HUDEP-2 (cell line): ENCODE data around the gene LINGO4.

Experiments
- DNase-seq, 76 experiments: peaks; one replicate each; lab custom pipeline; 2025; ENCODE audit not compliant: unreplicated experiment in 76 of 76; lab: John Stamatoyannopoulos, UW

The LINGO4 gene

GRCh38 chr1:151835596-151835995, 30.4 kb upstream of the LINGO4 start:
- DNase-seq = no peak

- no peak for DNase-seq
Measured at GRCh38 chr1:151834239-151834638, 29.0 kb upstream of the LINGO4 start.

GRCh38 chr1:151833172-151833900, 28.1 kb upstream of the LINGO4 start:
- no peak for DNase-seq

DNA sequence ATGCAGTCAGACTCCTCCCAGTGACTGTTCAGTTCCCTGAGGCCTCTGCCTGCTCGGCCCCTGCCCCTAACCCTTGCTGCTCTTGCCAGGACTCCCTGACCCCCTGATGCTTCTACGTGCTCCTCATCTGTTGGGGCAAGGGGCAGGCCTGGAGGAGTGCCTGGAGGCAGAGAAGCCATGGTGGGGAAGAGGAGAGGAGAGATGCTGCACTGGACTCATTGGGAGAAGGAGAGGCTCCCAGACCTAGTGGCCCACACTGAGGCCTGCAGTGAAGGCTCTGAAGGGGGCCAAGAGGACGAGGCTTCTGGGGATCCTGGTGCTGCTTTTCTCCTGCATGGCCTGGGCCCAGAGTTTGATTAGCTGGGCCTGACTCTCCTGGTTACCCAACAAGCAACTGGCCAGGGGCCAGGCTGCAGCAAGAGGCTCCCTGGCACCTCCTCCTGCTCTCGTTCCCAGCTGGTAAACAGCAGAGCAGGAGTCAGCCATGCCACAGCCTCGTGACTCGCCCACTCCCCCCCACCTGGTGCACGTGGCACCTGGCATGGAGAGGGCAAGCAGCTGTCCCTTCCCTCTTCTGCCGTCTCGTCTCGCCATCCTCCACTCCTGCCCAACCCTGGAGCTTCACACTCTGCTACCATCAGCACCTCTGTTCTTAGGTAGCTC, 27.2 kb upstream of the LINGO4 start:
- DNase-seq = no peak

DNA sequence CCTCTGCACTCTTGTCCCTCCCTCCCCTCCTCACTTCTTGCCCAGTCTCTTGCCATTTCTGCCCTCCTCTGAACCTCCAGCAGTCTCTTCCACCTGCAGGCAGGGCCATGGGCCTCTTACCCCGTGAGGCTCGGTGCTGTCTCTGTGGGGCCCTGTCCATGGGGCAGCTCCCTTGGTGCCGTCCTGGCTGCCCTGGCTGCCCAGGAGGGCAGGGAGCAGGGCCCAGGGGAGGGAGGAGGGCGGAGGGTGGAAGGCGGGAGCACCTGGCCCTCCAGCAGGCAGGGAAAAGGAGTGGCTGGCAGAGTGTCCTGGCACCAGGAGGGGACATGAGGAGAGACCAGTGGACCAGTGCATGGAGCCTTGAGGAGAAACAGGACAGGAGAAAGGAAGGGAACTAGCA, 26.4 kb upstream of the LINGO4 start, which contains the start of gene RORC:
TSS of gene RORC (minus strand) at position 198 of the 400 bp plus-strand sequence. CDS start at position 160, 38 bp downstream.
- no peak for DNase-seq

DNA sequence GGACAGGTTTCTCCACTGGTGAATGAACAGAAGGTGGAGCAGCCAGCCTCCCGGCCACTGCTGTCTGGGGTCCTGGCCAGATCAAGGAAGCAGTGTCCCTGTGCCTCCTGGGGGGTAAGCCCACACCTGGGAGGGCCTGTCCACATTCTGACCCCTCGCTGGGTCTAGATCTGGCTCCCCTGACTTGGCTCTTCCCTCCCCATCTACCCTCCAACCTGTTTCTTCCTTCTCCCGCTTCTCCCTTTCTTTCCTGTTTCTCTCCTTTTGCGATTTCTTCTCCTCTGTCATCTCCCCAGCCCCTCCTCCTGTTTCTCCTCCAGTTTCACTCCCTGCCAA, 26.0 kb upstream of the LINGO4 start:
- DNase-seq = no peak

DNA sequence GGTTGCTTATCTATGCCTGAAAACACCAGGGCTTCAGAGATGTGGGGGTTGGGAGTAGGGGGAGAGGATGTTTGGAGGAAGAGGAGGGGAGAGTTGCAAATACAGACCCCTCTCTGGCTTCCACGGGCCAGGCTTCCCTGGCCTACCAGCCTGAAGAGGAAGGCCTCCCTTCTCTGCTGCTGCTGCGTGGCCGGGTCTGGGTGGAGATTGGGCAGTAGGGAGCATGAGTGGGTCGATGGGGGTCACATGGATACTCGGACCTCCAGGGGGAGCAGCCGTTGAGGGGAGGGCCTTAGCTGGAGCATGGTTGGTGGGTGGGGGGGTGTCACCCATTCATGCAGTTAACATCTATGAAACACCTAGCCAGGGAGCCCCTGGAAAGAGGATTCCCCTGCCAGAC, 24.8 kb upstream of the LINGO4 start:
- no peak for DNase-seq

GRCh38 chr1:151829352-151830046, 24.3 kb upstream of the LINGO4 start:
- no peak for DNase-seq

GRCh38 chr1:151828921-151829320, 23.7 kb upstream of the LINGO4 start:
- DNase-seq = no peak

DNA sequence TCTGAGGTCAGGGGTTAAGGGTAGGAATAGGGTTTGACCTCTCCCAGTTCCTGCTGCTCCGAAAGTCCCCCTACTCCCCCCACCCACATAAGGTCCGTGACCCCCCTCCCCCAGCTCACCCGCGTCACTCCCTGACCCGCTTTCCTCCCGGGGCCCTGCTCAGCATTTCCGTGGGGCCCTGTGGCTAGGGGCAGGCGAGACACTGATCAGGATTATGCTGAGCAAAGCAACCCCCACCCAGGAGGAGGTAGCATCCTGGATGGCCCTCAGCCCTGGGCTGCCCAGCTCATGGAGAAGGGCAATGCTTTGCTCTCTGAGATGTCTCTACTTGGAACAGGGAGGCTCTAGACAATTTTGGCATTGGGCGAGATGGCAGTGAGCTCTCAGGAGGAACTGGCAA, 22.6 kb upstream of the LINGO4 start:
- DNase-seq = no peak

DNA sequence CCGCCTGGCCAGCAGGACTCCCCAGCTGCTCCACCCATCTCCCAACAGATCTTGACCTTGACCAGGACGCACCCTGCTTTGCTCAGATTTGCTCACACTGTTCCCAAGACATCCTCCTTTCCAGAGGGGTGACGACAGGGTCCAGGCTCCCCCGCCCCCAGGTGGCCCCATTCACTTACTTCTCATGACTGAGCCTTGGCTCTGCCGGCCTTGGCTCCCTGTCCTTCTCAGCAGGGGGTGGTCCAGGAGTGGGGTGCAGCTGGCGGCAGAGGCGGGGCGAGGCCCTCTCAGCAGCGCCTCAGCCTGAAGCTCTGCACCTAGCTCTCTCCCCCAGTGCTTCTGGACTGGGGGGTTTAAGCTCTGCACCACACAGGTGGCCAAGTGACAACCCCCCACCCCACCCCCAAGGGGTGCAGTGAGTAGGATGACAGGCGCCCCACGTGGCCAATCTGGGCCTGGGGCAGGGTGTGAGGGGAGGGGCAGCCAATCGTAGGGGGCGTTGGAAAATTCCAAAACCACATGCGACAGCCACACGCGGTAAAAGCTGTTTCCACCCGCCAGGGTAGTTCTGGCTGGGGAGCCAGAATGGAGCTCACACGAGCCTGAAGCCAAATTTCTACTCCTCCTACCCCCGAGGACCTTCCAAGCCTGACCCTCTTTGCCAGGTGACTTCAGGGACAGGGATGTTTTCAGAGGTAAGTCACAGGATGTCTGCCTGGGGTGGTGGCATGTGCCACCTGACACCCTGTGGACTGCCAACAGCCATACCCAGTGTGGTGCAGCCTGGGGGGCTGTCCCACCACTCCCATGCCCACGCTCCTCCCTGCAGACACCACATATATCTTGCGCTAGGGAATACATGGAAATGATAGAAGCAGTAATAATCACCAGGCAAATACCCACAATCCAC, 20.8 kb upstream of the LINGO4 start:
- DNase-seq = no peak

DNA sequence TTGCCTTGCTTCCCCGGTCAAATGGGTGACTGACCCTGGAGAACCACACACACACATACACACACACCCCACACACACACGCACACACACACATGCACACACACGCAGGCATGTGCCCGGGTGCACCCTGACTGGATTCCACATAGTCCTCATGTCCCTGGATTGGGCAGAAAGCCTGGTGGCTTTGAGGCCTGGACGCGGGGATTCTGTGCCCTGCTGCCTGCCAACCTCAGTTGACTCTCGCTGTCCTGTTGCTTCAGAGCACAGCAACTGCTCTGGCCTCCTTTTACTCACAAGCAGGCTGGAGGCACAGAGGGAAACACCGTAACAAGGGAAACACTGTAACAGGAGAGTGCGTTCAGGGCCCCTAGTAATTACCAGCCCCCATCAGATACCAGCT, 20.0 kb upstream of the LINGO4 start:
- no peak for DNase-seq

DNA sequence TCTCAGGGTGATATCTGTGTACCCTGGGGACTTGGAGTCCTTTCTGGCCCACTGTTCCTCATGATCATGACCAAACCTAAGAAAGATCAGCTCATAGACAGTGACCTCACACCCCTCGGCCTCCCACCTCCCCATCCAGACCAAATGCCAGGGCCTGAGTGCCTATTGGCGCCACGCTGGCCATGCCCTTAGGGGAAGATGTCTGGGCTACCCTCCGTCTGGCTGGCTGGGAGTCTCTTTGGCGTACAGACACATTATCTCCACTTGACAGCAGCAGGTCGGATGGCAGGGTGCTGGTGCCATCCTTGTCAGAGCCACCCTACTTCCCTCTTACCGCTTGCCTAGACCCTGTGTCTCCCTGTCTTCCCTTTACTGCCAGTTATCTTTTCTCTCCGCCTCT, 18.0 kb upstream of the LINGO4 start:
- no peak for DNase-seq

DNA sequence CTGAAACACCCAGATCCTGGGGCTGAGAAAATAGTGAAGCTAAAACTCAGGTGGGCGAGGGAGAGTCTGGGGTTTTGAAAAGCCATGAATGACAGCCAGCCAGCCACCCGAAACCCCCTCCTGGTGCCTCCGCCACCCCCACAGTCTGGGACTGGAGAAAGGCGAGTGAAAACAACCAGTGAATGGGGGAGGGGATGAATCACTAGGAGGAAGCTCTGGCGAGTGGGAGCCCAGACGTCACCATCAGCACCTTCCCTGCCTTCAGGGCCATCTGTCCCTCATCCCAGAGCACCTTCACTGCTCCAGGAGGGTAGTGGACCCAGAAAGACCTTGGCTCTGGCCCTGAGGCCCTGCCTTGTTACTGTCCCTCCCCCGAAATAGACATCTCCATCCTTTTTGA, 17.2 kb upstream of the LINGO4 start:
- no peak for DNase-seq

DNA sequence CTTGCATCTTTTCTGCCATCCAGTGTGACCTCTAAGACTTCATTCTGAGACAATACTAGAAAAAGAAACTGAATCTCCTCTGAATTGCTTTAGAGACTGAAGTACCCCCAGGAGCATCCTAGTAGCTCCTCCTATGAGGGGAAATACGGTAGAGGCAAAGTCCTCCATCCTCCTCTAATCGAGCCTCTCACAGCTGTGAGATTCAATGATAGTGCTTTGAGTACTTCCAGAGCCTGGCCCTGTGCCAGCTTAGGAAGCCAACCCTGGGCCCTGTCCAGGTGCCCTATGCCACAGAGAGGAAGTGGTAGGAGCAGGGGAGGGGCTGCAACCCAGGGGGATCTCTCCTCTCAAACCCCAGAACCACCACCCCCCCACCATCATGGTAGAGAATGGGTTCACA, 15.7 kb upstream of the LINGO4 start:
- DNase-seq = no peak

GRCh38 chr1:151819976-151820623, 14.9 kb upstream of the LINGO4 start:
- no peak for DNase-seq

DNA sequence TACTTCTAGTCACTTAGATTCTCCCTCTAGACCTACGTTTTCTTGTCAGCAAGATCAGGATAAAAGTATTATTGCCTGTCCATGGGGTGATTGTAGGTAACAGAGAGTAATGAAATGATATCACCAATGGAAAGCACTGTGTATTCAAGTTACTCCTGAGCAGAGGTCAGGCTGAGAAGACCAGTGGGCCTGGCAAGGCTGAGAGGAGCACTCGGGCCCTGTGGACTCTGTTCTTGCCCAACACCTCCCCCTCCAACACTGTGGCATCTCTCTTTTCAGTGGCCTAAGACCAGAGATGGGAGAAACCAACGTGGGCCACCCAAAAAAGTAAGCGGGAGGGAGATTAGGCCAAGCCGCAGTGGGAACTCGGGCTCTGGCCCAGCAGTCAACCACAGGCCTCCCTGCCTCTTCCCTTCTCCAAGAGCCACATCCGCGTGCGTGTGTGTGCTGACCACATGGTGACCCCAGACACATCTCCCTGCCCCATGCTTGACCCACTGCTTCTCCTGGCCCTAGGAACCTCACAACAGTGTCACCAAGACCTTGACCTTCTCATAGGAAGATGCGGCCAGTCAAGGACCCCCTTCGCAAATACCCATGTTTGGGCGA, 14.1 kb upstream of the LINGO4 start:
- no peak for DNase-seq

DNA sequence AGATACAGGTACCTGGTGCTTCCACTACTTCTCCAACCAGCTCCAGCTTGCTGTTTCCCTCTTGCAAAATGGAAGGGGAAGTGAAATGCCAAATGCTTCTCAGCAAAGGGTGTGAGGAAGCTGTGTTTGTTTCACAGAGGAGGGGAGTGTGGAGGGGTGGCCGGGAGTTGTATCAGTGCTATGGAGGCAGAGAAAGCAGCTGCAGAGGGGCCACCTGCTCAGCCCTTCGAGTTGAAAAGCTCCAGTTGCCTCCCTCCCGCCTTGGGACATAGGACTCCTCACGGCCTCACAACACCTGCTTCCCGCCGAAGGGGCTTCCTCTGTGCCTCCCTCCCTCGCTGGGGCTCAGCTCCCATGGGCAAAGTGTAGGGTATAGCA, 12.1 kb upstream of the LINGO4 start:
- no peak for DNase-seq

DNA sequence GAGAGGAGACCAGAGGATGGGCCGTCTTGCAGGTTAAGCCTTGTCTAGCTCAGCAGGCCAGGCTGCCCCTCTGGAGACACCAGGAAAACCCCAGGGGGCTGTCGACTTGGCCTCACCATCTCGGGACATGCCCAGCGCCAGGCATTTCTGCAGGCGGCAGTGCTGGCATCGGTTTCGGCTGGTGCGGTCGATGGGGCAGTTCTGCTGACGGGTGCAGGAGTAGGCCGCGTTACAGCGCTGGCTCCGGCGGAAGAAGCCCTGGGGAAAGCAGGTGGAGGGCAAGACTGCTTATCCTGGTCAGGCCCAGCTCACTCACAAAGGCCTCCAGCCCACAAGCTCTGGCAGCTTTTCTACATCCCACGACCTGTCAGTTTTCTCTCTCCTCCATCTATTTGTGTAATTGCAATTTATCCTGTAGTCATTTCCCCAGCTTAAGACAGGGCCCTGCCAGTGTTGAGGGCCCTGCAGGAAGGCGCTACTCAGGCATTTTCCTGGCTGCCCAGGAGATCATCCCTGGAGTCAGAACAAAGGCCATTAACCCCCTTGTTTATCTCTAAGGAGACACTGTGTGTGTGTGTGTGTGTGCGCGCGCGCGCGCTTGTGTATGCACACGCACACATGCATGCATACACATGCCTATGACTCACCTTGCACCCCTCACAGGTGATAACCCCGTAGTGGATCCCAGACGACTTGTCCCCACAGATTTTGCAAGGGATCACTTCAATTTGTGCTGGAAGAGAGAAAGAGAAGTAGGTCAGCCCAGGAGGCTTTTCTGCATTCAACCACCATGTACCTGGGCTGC, 11.5 kb upstream of the LINGO4 start:
- no peak for DNase-seq
